IMR-90 (cell line): ENCODE data around the gene PRPF40A.

Experiments used
- CTCF ChIP-seq: conservative IDR thresholded peaks from 2 replicates; pipeline ENCODE4 v1.5.1; 2012; ENCODE audit warnings: mild to moderate bottlenecking, low read depth, low read length, improper control_type of control experiment
- POLR2A ChIP-seq: IDR thresholded peaks from 2 replicates; pipeline ENCODE4 v1.6.1; 2012; ENCODE audit warnings: mild to moderate bottlenecking, low read depth, low read length
- RFX5 ChIP-seq: IDR thresholded peaks from 2 replicates; pipeline ENCODE4 v1.8.0; 2012; ENCODE audit warnings: low read depth, mild to moderate bottlenecking, low read length, moderate library complexity

- TF ChIP-seq POLR2A = no peak
- no peak for TF ChIP-seq CTCF
- no peak for TF ChIP-seq RFX5
These were observed 90.3 kb downstream of the PRPF40A start for GRCh38 chr2:152626911-152627339.
